Measurements from ENCODE around the gene PIN1. TPM values are rescaled to one million over a fixed set of nuclear protein-coding genes. Genes with fewer than 3 reads are reported as not detected.
"Not testable (repeated sequence)": the region's sequence is repeated elsewhere in the genome, so short reads cannot be mapped to it uniquely, and the experiment has no call there.

PIN1 gene
- total and polyA plus RNA-seq, 10 donors = 37.7 to 86.1 (median 50.9) TPM

DNA sequence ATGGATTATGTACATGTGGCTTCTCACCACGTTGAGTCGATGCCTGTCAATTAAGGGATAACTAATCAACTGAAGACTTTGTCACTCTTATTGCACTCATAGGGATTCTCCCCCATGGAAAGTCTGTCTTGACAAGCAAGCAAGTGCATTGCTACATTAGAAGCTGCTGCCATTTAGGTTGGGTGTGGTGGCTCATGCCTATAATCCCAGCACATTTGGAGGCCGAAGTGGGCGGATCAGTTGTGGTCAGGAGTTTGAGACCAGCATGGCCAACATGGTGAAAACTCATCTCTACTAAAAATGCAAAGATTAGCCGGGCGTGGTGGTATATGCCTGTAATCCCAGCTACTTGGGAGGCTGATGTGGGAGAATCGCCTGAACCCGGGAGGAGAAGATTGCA is 48.3 kb upstream of the PIN1 start:
- Histone ChIP-seq H3K4me1 (peaks cover 5 to 45% (median 26%) of the 10 kb centered on the region in 6 donors), H3K36me3 (no peaks in the 10 kb centered on the region), H3K27ac (peak overlapping the region in 6 of 8 donors; percentile 78 to 97 (median 96)), H3K4me3 (peak overlapping the region in 2 of 8 donors; percentile 62 to 79), H3K9me3 (no peaks in the 10 kb centered on the region), H3K27me3 (replicated peaks in 1 of 7) (no peaks in the 10 kb centered on the region)
- intact Hi-C loops (cut with DNase I; ENCODE audit: low total_unique reads) = no loop called here
- WGBS, 5 donors = 93 to 98% (median 96%) methylated on average over 8 of the region's 8 CpGs
- DNase-seq = no peak
- TF ChIP-seq POLR2AphosphoS5 (IDR thresholded peaks at IDR 0.05) = no peak
- TF ChIP-seq POLR2A (IDR thresholded peaks at IDR 0.05) = no peak
- TF ChIP-seq, protein P1, sequence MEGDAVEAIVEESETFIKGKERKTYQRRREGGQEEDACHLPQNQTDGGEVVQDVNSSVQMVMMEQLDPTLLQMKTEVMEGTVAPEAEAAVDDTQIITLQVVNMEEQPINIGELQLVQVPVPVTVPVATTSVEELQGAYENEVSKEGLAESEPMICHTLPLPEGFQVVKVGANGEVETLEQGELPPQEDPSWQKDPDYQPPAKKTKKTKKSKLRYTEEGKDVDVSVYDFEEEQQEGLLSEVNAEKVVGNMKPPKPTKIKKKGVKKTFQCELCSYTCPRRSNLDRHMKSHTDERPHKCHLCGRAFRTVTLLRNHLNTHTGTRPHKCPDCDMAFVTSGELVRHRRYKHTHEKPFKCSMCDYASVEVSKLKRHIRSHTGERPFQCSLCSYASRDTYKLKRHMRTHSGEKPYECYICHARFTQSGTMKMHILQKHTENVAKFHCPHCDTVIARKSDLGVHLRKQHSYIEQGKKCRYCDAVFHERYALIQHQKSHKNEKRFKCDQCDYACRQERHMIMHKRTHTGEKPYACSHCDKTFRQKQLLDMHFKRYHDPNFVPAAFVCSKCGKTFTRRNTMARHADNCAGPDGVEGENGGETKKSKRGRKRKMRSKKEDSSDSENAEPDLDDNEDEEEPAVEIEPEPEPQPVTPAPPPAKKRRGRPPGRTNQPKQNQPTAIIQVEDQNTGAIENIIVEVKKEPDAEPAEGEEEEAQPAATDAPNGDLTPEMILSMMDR (IDR thresholded peaks at IDR 0.05 in 8 of 11, conservative IDR thresholded peaks at IDR 0.05 in 3 of 11) = no peak

DNA sequence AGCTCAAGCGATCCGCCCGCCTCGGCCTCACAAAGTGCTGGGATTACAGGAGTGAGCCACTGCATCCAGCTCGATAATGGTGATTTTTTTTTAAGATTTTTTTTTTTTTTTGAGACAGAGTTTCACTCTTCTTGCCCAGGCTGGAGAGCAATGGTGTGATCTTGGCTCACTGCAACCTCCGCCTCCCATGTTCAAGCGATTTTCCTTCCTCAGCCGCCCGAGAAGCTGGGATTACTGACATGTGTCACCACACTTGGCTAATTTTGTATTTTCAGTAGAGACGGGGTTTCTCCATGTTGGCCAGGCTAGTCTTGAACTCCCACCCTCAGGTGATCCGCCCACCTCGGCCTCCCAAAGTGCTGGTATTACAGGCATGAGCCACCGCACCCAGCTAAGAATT is 46.5 kb upstream of the PIN1 start:
- H3K27me3 ChIP-seq (replicated peaks in 1 of 7); H3K36me3 ChIP-seq; intact Hi-C loops (cut with DNase I; ENCODE audit: low total_unique reads); DNase-seq; H3K27ac ChIP-seq; H3K9me3 ChIP-seq; H3K4me3 ChIP-seq: not testable (repeated sequence)
- H3K4me1 ChIP-seq = peaks cover 5 to 51% (median 26%) of the 10 kb centered on the region in 6 donors
- 92 to 96% (median 95%) methylated on average over 13 of the region's 13 CpGs for WGBS, 5 donors

DNA sequence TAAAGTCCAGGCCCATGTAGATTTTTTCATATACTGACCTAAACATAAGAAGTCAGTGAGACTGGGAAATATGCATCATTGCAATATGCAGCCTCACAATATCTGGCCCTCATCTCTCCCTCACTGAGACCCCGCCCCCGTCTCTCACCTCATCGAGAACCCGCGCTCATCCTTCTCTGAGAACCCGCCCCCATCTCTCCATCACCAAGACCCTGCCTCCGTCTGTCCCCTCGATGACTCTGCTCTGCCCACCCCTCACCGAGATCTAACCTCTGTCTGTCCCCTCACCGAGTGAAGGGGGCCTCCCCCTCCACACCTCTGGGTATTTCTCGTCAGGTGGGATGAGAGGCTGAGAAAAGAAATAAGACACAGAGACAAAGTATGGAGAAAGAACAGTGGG is 46.1 kb upstream of the PIN1 start:
- DNase-seq = no peak
- H3K27ac ChIP-seq = no peak overlapping the region
- H3K9me3 ChIP-seq = no peaks in the 10 kb centered on the region
- H3K4me3 ChIP-seq = no peak overlapping the region
- H3K27me3 ChIP-seq (replicated peaks in 1 of 7) = no peaks in the 10 kb centered on the region
- intact Hi-C loops (cut with DNase I; ENCODE audit: low total_unique reads) = no loop called here
- WGBS, 5 donors = 80 to 92% (median 85%) methylated on average over 11 of the region's 11 CpGs
- TF ChIP-seq POLR2AphosphoS5 (IDR thresholded peaks at IDR 0.05) = no peak
- TF ChIP-seq, protein P1 (IDR thresholded peaks at IDR 0.05 in 8 of 11, conservative IDR thresholded peaks at IDR 0.05 in 3 of 11) = no peak
- no peak for TF ChIP-seq POLR2A (IDR thresholded peaks at IDR 0.05)
- no peaks in the 10 kb centered on the region for H3K36me3 ChIP-seq
- H3K4me1 ChIP-seq = peaks cover 5 to 46% (median 25%) of the 10 kb centered on the region in 6 donors

DNA sequence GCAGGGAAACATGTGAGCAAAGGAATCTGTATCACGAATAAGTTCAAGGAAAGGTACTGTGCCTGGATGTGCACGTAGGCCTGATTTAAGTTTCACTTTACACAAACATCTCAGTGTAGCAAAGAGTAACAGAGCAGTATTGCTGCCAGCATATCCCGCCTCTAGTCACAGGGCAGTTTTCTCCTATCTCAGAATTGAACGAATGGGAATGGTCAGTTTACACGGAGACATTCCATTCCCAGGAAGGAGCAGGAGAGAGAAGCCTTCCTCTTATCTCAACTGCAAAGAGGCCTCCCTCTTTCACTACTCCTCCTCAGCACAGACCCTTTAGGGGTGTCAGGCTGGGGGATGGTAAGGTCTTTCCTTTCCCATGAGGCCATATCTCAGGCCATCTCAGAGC is 45.5 kb upstream of the PIN1 start:
- peaks cover 5 to 41% (median 21%) of the 10 kb centered on the region in 6 donors for H3K4me1 ChIP-seq
- H3K36me3 ChIP-seq; DNase-seq; H3K27ac ChIP-seq; H3K27me3 ChIP-seq (replicated peaks in 1 of 7); H3K4me3 ChIP-seq; H3K9me3 ChIP-seq; intact Hi-C loops (cut with DNase I; ENCODE audit: low total_unique reads): not testable (repeated sequence)
- WGBS, 5 donors = 62 to 76% (median 71%) methylated on average over 5 of the region's 5 CpGs

DNA sequence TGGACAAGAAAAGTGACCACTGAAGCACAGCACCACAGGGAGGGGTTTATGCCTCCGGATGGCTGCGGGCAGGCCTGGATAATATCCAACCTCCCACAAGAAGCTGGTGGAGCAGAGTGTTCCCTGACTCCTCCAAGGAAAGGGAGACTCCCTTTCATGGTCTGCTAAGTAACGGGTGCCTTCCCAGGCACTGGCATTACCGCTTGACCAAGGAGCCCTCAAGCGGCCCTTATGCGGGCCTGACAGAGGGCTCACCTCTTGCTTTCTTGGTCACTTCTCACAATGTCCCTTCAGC is 44.1 kb upstream of the PIN1 start:
- 81 to 87% (median 83%) methylated on average over 6 of the region's 6 CpGs for WGBS, 5 donors
- intact Hi-C loops (cut with DNase I; ENCODE audit: low total_unique reads) = loop anchor here (10.0 kb wide), 2 partner anchors 356 to 476 kb away; partner anchors contain the start of gene ZNF266
- not testable (repeated sequence) for H3K9me3 ChIP-seq; DNase-seq; H3K36me3 ChIP-seq; H3K27me3 ChIP-seq (replicated peaks in 1 of 7)
- H3K4me1 ChIP-seq = peaks cover 2 to 37% (median 17%) of the 10 kb centered on the region in 6 donors
- H3K4me3 ChIP-seq = peak overlapping the region in 5 of 8 donors; percentile 32 to 88 (median 62)
- H3K27ac ChIP-seq = peak overlapping the region in 7 of 8 donors; percentile 51 to 93 (median 91)
